ENCODE measurements around the gene VSIR. TPM values are rescaled to one million over a fixed set of nuclear protein-coding genes. Genes with fewer than 3 reads are reported as not detected.

Gene VSIR
- total and polyA plus RNA-seq, 10 of the 15 experiments (the other 5 are each of a cell fraction or from before 2014, with no cell fraction given) = 0.19 to 12.5 (median 6.7) TPM

DNA sequence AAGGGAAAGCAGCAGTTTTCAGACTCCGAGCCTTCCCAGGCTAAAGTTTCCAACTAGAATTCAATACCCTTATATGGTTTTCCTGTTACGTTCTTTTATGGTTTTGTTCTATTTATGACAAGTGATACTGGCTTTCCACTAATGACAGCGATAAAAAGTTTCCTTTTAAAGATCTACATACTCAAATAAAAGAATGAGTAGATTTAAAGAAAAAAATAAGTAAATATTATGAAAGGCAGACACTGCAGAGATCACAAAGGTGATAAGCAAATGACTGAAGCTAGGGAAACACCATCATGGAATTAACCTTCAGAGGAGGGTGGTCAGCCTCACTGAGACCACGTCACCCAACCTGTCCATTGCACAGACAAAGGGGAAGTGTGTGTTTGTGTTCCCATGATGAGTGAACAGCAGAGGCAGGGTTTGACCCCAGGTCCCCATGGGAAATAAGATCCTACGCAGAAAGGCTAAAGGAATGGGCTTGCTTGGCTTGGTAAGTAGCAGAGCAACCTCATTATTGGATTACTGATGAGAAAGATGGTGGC is 4.0 kb downstream of the VSIR start (continued):
- TF ChIP-seq HDAC2 (IDR thresholded peaks at IDR 0.05) = no peak
- no peak for TF ChIP-seq FOS (IDR thresholded peaks at IDR 0.05; ENCODE audit: borderline replicate concordance, extremely low read depth, insufficient read length)
- TF ChIP-seq RELA (IDR thresholded peaks at IDR 0.05; ENCODE audit: borderline replicate concordance, partially characterized antibody) = peak; percentile 60
- peak; percentile 62 for TF ChIP-seq NBN (IDR thresholded peaks at IDR 0.05)
- TF ChIP-seq YBX1 (IDR thresholded peaks at IDR 0.05) = 0 out of 2 replicates have a peak, but pooled peaks have one; percentile 24
- TF ChIP-seq NFYA (IDR thresholded peaks at IDR 0.05; ENCODE audit: borderline replicate concordance, low read depth, low read length) = no peak
- peak; percentile 78; the same call in 1 of the 2 replicates for TF ChIP-seq CREM (IDR thresholded peaks at IDR 0.05; ENCODE audit: low read depth)
- no peak for TF ChIP-seq SUPT20H (IDR thresholded peaks at IDR 0.05; ENCODE audit: borderline replicate concordance, control insufficient read depth, low read depth, low read length)
- TF ChIP-seq POLR2A (IDR thresholded peaks at IDR 0.05; ENCODE audit: low read depth, low read length) = peak; percentile 41; the same call in 1 of the 2 replicates
- TF ChIP-seq BCL3 (IDR thresholded peaks at IDR 0.05; ENCODE audit: borderline replicate concordance, insufficient read depth, low read depth, low read length, poor library complexity, severe bottlenecking) = no peak
- no peak for TF ChIP-seq ZNF24 (IDR thresholded peaks at IDR 0.05)
- peak; percentile 81 for TF ChIP-seq ATF7 (IDR thresholded peaks at IDR 0.05; ENCODE audit: low read depth)
- TF ChIP-seq ZBED1 (IDR thresholded peaks at IDR 0.05; ENCODE audit: borderline replicate concordance) = no peak
- TF ChIP-seq MEF2B (IDR thresholded peaks at IDR 0.05; ENCODE audit: partially characterized antibody, poor library complexity, severe bottlenecking) = peak; percentile 91
- TF ChIP-seq, protein P1, sequence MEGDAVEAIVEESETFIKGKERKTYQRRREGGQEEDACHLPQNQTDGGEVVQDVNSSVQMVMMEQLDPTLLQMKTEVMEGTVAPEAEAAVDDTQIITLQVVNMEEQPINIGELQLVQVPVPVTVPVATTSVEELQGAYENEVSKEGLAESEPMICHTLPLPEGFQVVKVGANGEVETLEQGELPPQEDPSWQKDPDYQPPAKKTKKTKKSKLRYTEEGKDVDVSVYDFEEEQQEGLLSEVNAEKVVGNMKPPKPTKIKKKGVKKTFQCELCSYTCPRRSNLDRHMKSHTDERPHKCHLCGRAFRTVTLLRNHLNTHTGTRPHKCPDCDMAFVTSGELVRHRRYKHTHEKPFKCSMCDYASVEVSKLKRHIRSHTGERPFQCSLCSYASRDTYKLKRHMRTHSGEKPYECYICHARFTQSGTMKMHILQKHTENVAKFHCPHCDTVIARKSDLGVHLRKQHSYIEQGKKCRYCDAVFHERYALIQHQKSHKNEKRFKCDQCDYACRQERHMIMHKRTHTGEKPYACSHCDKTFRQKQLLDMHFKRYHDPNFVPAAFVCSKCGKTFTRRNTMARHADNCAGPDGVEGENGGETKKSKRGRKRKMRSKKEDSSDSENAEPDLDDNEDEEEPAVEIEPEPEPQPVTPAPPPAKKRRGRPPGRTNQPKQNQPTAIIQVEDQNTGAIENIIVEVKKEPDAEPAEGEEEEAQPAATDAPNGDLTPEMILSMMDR (IDR thresholded peaks at IDR 0.05 in 2 of 3, conservative IDR thresholded peaks at IDR 0.05 in 1 of 3; ENCODE audit: control insufficient read depth in 2 of 3, extremely low read depth in 1 of 3, insufficient read depth in 1 of 3, low read depth in 3 of 3, low read length in 3 of 3) = no peak
- no peak for TF ChIP-seq MYB (IDR thresholded peaks at IDR 0.05; ENCODE audit: borderline replicate concordance, low read depth, low read length)
- TF ChIP-seq BACH1 (IDR thresholded peaks at IDR 0.05; ENCODE audit: borderline replicate concordance) = peak; percentile 70; the same call in 1 of the 2 replicates
- TF ChIP-seq, protein P2, sequence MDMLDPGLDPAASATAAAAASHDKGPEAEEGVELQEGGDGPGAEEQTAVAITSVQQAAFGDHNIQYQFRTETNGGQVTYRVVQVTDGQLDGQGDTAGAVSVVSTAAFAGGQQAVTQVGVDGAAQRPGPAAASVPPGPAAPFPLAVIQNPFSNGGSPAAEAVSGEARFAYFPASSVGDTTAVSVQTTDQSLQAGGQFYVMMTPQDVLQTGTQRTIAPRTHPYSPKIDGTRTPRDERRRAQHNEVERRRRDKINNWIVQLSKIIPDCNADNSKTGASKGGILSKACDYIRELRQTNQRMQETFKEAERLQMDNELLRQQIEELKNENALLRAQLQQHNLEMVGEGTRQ (IDR thresholded peaks at IDR 0.05; ENCODE audit: borderline replicate concordance, low read depth, low read length) = no peak
- TF ChIP-seq IRF3 (IDR thresholded peaks at IDR 0.05) = no peak
- no peak for TF ChIP-seq NFXL1 (IDR thresholded peaks at IDR 0.05; ENCODE audit: borderline replicate concordance)
- peak; percentile 77 for TF ChIP-seq GATAD2B (conservative IDR thresholded peaks at IDR 0.05; ENCODE audit: low read depth)
- peak; percentile 74; the same call in 1 of the 2 replicates for TF ChIP-seq ZNF592 (IDR thresholded peaks at IDR 0.05)
